HG03064 (cell line): ENCODE measurements around the gene TANC2.

Source experiments
- ATAC-seq: cut with Tn5 transposase; IDR thresholded peaks from one replicate; pipeline ENCODE4 v1.9.1; 2021; ENCODE audit warnings: low read depth; ENCODE audit not compliant: unreplicated experiment

The TANC2 gene

GRCh38 chr17:62998665-62999393 lies 32.8 kb downstream of the TANC2 start:
- no peak for ATAC-seq

GRCh38 chr17:62999736-63000135 lies 33.7 kb downstream of the TANC2 start:
- ATAC-seq = no peak

DNA sequence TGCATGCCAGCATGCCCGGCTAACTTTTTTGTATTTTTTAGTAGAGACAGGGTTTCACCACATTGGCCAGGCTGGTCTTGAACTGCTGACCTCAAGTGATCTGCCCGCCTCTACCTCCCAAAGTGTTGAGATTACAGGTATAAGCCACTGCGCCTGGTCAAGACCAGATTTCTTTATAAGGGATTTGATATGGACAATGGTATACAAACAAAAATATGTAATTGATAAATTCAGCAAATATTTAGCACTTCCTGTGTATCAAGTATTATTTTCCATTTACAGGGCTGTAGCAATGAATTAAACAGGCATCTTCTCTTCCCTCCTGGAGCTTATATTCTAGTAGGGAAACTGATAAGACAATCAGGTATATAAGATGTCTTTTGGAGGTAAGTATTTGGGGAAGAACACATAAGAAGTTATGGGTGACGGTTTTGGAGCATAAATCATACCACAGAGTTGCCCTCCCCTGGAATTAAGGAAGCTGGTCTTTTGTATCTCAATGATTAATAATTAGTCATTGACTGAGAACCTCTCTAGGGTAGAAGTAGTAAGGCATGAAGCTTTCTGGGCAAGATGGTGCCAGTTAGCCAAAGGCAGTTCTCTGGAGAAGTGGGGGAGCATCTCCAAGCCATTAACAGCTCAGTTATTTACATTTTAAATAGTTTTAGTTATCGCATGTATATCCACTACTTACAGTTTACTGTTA lies 35.8 kb downstream of the TANC2 start:
- no peak for ATAC-seq

- no peak for ATAC-seq
Observed at GRCh38 chr17:63002625-63003024, 36.6 kb downstream of the TANC2 start.

DNA sequence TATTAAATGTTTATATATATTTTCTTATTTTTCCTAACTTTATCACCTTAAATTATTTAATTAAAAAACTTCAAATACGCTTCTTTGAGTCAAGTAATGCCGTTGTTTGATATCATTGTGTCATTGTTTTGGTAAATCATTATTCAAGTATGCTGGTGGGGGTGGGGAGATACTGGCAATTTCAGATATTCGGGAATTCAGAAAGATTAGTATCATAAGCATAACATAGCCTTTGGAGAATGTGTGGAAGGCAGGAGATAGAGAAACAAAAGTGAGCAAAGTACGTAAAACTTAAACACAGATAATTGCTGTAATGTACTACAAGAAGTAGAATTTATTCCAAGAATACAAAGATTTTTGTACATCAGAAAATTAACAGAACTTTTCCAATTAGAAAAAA lies 49.8 kb downstream of the TANC2 start:
- ATAC-seq = no peak
